ENCODE data around the gene ZNF485.

Gene ZNF485

DNA sequence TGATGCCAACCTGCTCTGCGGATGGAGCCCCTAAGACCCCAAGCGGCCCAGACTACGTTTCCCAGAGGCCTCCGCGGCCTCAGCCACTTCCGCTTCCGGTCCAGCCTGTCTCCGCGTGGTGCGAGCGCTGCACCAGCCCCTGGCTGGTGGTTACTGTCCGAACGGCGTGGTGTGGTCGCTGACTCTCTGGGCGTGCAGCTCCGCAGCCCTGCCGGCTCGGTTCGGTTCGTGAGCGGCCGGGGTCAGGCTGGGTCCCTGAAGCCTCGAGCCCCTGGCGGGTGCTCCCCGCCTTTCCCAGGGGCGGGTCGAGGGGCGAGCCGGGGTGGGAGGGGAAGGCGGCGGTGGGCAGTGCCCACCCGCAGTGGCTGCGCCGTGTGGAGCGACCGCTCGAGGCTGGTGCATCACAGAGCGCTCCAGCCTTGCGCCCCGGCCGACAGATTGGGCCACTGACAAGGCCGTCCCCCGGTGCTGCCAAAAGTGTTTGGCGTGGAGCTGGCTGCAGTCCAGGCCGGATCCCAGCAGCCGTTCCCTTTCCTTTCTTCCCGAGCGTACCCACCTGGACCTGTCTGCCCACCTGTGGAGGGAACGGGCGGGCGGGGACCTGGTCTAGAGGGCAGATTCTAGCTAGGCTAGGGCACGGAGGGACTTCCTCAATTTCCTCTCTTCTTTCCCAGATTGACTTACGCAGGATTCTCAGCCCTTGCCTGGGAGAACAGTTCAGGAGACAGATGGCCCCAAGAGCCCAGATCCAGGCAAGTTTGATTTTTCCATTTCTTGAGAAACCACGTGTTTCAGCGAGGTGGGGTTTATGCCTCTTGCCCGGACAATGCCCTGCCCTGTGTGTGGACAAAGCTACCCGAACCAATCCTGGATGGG lies at the start of gene ZNF485:
TSS of gene ZNF485 (plus strand) at position 116 of the 876 bp plus-strand sequence. CDS start at position 729, 613 bp downstream.
- Histone ChIP-seq H3K9me3 (ENCODE audit: insufficient read depth, low read length) (no peaks in the 10 kb centered on the region), H3K4me1 (ENCODE audit: low read length) (peaks cover 4% of the 10 kb centered on the region; the same call in 1 of the 2 replicates), H2AFZ (ENCODE audit: low read depth, low read length) (peak within 1 kb of the TSS; percentile 89; the same call in 1 of the 2 replicates), H4K20me1 (ENCODE audit: insufficient read depth, low read length) (no peaks in the 10 kb centered on the region), H3K79me2 (ENCODE audit: low read length) (peaks cover 5% of the 10 kb centered on the region; the same call in 1 of the 2 replicates), H3K36me3 (replicated peaks; ENCODE audit: low read depth, low read length) (peaks cover 9% of the 10 kb centered on the region), H3K4me2 (ENCODE audit: low read length) (peak within 1 kb of the TSS; percentile 66), H3K4me3 (ENCODE audit: low read length) (peak within 1 kb of the TSS; percentile 91), H3K27ac (ENCODE audit: low read length) (no peak within 1 kb of the TSS), H3K27me3 (ENCODE audit: low read depth, low read length) (no peaks in the 10 kb centered on the region), H3K9ac (ENCODE audit: low read length) (peak within 1 kb of the TSS; percentile 71)
- no peak for TF ChIP-seq EZH2phosphoT487 (IDR thresholded peaks at IDR 0.05; ENCODE audit: low read depth)
- TF ChIP-seq, protein P1, sequence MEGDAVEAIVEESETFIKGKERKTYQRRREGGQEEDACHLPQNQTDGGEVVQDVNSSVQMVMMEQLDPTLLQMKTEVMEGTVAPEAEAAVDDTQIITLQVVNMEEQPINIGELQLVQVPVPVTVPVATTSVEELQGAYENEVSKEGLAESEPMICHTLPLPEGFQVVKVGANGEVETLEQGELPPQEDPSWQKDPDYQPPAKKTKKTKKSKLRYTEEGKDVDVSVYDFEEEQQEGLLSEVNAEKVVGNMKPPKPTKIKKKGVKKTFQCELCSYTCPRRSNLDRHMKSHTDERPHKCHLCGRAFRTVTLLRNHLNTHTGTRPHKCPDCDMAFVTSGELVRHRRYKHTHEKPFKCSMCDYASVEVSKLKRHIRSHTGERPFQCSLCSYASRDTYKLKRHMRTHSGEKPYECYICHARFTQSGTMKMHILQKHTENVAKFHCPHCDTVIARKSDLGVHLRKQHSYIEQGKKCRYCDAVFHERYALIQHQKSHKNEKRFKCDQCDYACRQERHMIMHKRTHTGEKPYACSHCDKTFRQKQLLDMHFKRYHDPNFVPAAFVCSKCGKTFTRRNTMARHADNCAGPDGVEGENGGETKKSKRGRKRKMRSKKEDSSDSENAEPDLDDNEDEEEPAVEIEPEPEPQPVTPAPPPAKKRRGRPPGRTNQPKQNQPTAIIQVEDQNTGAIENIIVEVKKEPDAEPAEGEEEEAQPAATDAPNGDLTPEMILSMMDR (IDR thresholded peaks at IDR 0.05; ENCODE audit: low read depth, low read length) = no peak

DNA sequence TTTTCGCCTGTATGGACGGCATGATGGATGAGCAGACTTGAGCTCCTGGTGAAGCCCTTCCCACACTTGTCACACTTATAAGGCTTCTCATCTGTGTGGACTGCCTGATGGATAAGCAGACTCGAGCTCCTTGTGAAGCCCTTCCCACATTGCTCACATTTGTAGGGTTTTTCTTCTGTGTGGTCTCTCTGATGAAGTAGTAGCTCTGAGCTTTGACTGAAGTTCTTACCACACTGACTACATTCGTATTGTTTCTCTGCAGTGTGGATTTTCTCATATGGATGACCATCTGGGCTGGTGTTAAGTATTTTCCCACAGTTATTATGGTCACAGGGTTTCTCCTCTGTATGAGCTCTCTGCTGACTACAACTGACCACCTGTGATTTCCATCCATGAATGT lies 49.0 kb upstream of the ZNF485 start:
- Histone ChIP-seq H3K9ac (ENCODE audit: low read length) (no peak overlapping the region), H3K4me2 (ENCODE audit: low read length) (no peak overlapping the region), H3K27ac (ENCODE audit: low read length) (no peak overlapping the region), H3K79me2 (ENCODE audit: low read length) (no peaks in the 10 kb centered on the region), H2AFZ (ENCODE audit: low read depth, low read length) (no peak overlapping the region), H3K9me3 (ENCODE audit: insufficient read depth, low read length) (no peaks in the 10 kb centered on the region), H3K36me3 (replicated peaks; ENCODE audit: low read depth, low read length) (no peaks in the 10 kb centered on the region), H4K20me1 (ENCODE audit: insufficient read depth, low read length) (no peaks in the 10 kb centered on the region), H3K4me1 (ENCODE audit: low read length) (no peaks in the 10 kb centered on the region), H3K27me3 (ENCODE audit: low read depth, low read length) (no peaks in the 10 kb centered on the region), H3K4me3 (ENCODE audit: low read length) (no peak overlapping the region)
- TF ChIP-seq, protein P1 (IDR thresholded peaks at IDR 0.05; ENCODE audit: low read depth, low read length) = no peak

DNA sequence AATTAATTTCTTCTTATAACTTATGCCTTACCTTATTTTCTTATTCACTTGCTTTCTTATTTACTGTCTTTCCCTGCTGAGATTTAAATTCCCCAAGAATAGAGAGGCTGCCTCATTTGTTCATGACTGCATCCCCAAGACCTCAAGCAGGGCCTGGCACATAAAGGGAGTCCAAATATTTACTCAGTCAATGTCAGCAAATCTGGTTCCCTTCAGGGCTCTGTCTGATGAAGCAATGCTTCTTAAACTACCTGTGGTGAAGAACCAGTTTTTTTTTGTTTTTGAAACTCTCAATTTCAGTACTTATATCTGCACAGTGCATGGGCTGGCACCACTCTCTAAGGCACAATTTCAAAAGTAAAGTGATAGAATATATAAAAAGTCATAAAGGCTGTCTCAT lies 36.6 kb upstream of the ZNF485 start:
- Histone ChIP-seq H3K9ac (ENCODE audit: low read length) (no peak overlapping the region), H3K4me1 (ENCODE audit: low read length) (no peaks in the 10 kb centered on the region), H3K79me2 (ENCODE audit: low read length) (no peaks in the 10 kb centered on the region), H3K27me3 (ENCODE audit: low read depth, low read length) (no peaks in the 10 kb centered on the region), H3K4me2 (ENCODE audit: low read length) (no peak overlapping the region), H3K9me3 (ENCODE audit: insufficient read depth, low read length) (no peaks in the 10 kb centered on the region), H3K4me3 (ENCODE audit: low read length) (no peak overlapping the region), H4K20me1 (ENCODE audit: insufficient read depth, low read length) (no peaks in the 10 kb centered on the region), H2AFZ (ENCODE audit: low read depth, low read length) (no peak overlapping the region), H3K36me3 (replicated peaks; ENCODE audit: low read depth, low read length) (no peaks in the 10 kb centered on the region), H3K27ac (ENCODE audit: low read length) (no peak overlapping the region)
- no peak for TF ChIP-seq EZH2phosphoT487 (IDR thresholded peaks at IDR 0.05; ENCODE audit: low read depth)
- TF ChIP-seq, protein P1 (IDR thresholded peaks at IDR 0.05; ENCODE audit: low read depth, low read length) = no peak

GRCh38 chr10:43570971-43571370 lies 35.3 kb upstream of the ZNF485 start:
- no peak overlapping the region for H3K27ac ChIP-seq (ENCODE audit: low read length)
- no peak overlapping the region for H3K4me3 ChIP-seq (ENCODE audit: low read length)
- H3K9ac ChIP-seq (ENCODE audit: low read length) = no peak overlapping the region
- no peak overlapping the region for H2AFZ ChIP-seq (ENCODE audit: low read depth, low read length)
- no peaks in the 10 kb centered on the region for H3K79me2 ChIP-seq (ENCODE audit: low read length)
- no peaks in the 10 kb centered on the region for H4K20me1 ChIP-seq (ENCODE audit: insufficient read depth, low read length)
- no peak overlapping the region for H3K4me2 ChIP-seq (ENCODE audit: low read length)
- TF ChIP-seq, protein P1 (IDR thresholded peaks at IDR 0.05; ENCODE audit: low read depth, low read length) = no peak
- TF ChIP-seq EZH2phosphoT487 (IDR thresholded peaks at IDR 0.05; ENCODE audit: low read depth) = no peak
- H3K36me3 ChIP-seq (replicated peaks; ENCODE audit: low read depth, low read length) = no peaks in the 10 kb centered on the region
- no peaks in the 10 kb centered on the region for H3K9me3 ChIP-seq (ENCODE audit: insufficient read depth, low read length)
- no peaks in the 10 kb centered on the region for H3K4me1 ChIP-seq (ENCODE audit: low read length)
- no peaks in the 10 kb centered on the region for H3K27me3 ChIP-seq (ENCODE audit: low read depth, low read length)

All from OCI-LY3 (cell line).